EH (cell line): ENCODE data around the gene YOD1.
"Not testable (repeated sequence)": the region's sequence is repeated elsewhere in the genome, so short reads cannot be mapped to it uniquely, and the experiment has no call there.

Experiments used
- DNase-seq: peaks from one replicate; pipeline ENCODE4 v3.0.0-alpha.2; 2015; ENCODE audit warnings: low read depth

Gene YOD1

DNA sequence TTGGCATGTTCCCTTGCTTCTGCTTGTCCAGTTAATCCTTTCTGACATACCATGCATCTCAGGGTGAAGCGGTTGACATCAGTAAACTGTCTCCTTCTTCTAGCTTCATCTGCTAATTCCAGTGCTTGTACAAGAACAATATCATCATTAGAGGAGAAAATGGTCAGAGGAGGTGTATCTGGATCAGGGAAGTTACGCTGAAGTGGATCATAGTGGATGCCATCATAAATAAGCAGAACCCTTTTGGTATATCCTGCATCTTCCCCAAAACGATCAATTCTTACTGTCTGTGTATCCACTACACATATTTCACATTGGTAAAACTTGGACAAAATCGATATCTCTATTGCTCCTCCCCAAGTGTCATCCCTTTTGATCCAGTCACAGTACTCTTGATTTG, 2.0 kb downstream of the YOD1 start:
- no peak for DNase-seq

- DNase-seq = no peak
Observed at GRCh38 chr1:207048041-207048440, 3.0 kb downstream of the YOD1 start.

GRCh38 chr1:207047505-207047904, 3.5 kb downstream of the YOD1 start:
- DNase-seq = no peak

- DNase-seq = peak; percentile 43
Observed at GRCh38 chr1:207045453-207045852, 5.6 kb downstream of the YOD1 start.

DNA sequence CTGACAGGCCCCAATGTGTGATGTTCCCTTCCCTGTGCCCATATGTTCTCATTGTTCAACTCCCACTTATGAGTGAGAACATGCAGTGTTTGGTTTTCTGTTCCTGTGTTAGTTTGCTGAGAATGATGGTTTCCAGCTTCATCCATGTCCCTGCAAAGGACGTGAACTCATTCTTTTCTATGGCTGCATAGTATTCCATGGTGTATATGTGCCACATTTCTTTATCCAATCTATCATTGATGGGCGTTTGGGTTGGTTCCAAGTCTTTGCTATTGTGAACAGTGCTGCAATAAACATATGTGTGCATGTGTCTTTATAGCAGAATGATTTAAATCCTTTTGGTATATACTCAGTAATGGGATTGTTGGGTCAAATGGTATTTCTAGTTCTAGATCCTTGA, 9.6 kb downstream of the YOD1 start:
- DNase-seq = not testable (repeated sequence)

- peak; percentile 92 for DNase-seq
Observed at GRCh38 chr1:207040181-207040533, 10.9 kb downstream of the YOD1 start.

GRCh38 chr1:207039380-207040180, 11.4 kb downstream of the YOD1 start:
- DNase-seq = no peak

- DNase-seq = no peak
Observed at GRCh38 chr1:207036865-207037264, 14.1 kb downstream of the YOD1 start.

- peak; percentile 55 for DNase-seq
Observed at GRCh38 chr1:207035877-207036551, 15.0 kb downstream of the YOD1 start.

GRCh38 chr1:207034998-207035397, 16.0 kb downstream of the YOD1 start:
- peak; percentile 81 for DNase-seq

DNA sequence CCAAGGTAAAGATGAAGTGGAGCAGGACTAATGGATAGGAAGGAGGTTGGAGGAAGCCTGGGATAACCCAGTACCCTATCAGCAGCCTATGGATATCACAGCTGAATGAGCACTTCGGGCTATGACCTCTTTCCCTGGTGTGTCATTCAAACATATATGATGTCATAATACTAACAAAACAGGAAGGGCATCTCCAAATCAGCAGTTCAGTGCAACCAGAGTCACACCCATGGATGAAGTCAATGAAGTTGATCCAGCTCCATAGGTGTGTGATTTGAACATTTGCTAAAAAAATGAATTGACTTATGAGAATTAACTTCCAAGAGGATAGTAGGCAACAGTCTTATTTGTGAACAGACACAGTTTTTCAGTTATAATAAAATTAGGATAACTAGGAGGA, 16.8 kb downstream of the YOD1 start:
- DNase-seq = no peak

- no peak for DNase-seq
Observed at GRCh38 chr1:207033302-207033701, 17.7 kb downstream of the YOD1 start.

DNA sequence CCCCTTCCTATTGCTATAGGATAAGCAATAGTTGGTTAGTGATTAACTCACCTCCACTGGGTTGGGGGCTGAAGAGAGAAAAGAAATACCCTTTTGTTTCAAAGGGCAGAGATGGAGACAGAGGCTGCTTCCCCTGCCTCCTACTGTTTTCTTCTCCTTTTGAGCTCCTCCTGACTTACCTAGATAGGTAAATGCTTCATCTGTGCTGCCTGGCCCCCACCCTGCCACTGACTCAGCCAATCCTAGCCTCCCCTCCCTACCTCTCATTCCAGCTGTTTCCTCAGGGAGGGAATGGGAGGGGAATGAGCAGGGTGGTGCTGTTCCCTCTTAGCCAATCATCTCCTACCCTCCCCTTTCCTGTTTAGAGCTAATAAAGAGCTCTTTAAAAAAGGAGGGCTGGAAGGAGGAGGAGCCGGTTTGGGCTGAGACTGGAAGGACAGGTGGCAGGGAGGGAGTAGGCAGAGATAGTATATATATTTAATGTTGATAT, 18.4 kb downstream of the YOD1 start, which contains the start of gene C1orf116:
TSS of gene C1orf116 (minus strand) at position 229 of the 490 bp plus-strand sequence. CDS start 5,158 bp downstream, outside the sequence.
- peak; percentile 27 for DNase-seq

GRCh38 chr1:207031632-207032264, 19.3 kb downstream of the YOD1 start:
- DNase-seq = no peak

- no peak for DNase-seq
Observed at GRCh38 chr1:207031016-207031415, 20.0 kb downstream of the YOD1 start.

DNA sequence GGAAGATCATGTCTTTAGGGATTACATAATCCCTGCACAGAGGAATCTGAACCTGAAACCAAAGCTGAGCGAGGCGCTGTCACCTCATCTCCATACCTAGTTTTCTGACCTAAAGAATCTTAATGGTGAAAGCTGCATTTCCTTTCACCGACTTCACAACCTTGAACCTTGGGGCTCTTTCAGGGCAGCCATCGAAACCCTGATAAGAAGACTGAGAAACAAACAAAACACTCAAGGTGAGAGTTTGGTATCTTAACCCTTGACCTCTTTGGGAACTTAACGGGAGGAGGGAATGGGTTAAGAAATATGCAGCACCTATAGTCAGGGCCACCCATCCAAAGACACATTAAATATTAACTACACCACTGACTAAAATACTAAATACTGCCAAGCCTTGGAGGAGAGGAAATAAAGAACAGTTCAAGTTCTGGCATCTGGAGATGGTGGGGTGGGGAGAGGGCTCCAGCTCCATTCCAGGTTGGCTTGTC, 20.4 kb downstream of the YOD1 start:
- DNase-seq = no peak

DNA sequence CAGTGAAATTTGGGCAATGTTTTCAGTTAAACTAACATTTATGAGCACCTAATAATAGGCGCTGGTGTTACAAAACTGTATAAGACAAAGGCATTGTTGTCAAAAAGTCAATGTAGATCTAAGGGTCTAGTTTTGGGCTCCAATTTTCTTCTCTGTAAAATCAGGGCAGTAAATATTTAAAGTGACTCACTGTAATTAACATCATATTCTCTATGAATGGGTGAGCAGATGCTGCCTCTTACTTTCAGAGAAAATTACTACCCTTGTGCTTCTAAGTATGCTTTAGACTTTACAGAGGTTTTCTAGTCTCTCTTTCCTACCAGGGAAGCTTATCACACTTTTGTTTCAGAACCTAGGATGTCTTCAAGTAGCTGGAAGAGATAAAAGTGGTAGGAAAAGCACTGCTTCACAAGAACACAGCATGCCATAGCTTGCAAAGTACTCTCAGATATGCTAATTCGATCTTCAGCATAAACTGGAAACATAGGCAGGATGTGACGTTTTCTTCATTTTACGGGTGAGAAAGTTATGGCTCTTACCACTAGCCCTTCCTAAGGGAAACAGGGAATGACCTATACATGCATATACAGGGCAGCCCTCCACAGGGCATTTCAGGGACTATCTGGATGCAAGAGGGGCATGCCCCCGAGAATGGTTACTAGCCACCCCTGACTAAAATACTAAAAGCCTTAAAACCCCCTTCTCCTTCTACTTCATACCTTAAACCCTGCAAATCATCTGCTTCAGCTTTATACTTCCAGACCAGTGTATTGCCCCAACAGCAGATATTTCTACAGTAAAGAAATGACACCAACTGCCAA, 21.1 kb downstream of the YOD1 start:
- DNase-seq = peak; percentile 15

- DNase-seq = no peak
Observed at GRCh38 chr1:207028884-207029650, 21.9 kb downstream of the YOD1 start.

GRCh38 chr1:207027921-207028320, 23.1 kb downstream of the YOD1 start:
- no peak for DNase-seq

DNA sequence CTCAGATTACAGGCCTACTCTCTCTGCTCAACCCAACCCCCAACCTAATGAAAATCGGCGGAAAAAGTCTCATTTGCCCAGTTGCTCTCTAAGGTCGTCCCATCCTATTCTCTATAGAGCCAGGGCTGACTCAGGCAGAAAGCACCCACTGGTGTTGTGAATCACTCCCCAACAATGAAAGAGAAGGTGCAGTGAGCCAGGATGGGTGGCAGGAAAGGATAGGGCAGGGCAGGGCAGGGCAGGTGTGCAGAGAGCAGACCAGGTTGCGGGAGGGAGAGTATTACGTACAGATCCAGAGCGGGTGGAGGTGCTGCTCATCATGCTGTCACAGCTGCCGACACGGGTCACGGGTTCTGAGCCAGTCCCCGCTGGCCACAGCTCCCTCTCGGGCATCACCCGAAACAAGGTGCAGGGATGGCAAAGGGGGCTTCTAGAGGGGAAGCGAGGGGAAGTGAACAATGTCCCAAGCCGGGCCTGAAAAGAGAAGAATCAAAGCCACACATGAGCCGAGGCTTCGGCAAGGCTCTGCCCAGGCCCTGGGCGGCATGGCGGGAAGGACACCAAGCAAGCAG, 23.7 kb downstream of the YOD1 start:
- peak; percentile 76 for DNase-seq

DNA sequence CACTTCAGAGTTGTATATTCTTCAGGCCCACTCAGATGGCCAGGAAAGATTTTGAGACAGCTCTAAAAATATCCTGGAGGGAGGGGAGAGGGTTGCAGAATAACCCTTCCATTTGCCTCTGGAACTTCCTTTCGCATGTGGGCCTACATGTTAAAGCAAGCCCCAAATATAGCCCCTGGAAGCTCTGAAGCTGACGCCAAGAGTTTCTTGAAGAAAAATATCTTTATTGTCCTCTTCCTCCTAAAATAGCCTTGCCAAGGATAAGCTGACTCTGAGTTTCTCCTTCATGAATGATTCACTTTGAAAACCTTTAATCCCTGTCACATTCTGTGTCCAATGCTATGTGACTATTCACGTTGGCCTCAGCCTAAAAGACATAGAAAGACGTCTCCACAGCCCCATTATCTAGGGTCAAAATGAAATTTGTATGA, 24.9 kb downstream of the YOD1 start:
- peak; percentile 79 for DNase-seq
